ENCODE measurements around the gene PKD2L1. TPM values are rescaled to one million over a fixed set of nuclear protein-coding genes. Genes with fewer than 3 reads are reported as not detected.
"Not testable (repeated sequence)": the region's sequence is repeated elsewhere in the genome, so short reads cannot be mapped to it uniquely, and the experiment has no call there.

The PKD2L1 gene
- total RNA-seq, 2 donors from 2014 or later, result not detected

DNA sequence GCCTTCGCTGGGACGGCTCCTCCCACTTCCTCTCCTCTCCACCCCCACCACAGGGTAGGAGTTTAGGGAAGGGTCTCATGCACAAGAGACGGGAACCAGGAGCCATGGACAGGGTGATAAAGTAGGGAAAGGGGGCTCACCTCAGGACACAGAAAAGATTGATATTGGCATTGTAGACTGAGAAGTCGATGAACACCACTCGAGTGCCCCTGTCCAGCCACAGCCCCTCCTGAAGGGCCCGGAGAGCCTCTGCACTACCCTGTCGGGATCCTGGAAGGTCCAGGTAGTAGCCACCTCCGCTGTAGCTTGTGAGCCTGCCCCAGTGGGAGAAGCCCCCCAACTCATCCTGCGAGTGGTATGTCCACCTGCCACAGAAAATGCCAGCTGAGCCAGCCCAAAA, 32.8 kb downstream of the PKD2L1 start:
- DNase-seq (ENCODE audit: low spot score), result no peak
- intact Hi-C loops (cut with DNase I), result no loop called here

DNA sequence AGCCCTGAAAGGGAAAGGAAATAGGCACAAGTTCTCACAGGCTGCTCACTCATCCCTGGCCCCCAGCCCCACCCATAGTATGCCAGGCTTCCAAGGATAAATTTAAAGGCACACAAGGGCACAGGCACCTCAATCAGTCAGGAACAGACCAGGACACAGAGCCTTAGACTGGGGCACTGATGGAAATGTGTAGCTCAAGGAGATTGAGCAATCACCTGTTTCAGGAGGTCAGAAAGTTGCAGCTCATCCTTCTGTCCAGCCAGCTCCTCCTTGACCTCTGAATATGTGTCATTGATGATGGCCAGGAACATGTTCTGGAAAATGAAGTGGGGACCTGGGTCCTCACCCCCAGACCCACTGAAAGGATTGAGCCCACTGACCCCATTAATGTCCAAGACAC, 37.0 kb downstream of the PKD2L1 start:
- intact Hi-C loops (cut with DNase I), result no loop called here
- no peak for DNase-seq (ENCODE audit: low spot score)

DNA sequence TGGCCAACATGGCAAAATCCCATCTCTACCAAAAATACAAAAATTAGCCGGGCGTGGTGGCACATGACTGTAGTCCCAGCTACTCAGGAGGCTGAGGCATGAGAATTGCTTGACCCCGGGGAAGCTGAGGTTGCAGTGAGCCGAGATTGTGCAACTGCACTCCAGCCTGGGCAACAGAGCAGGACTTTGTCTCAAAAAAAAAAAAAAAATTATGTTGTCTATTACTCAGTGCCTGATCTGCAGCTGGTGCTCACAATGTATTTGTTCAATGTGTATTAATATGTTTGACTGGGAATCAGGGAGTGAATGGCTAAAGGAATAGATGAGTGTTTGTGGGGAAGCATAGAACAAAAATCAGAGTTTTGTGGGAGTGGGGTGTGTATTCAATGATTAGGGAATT, 37.7 kb downstream of the PKD2L1 start:
- intact Hi-C loops (cut with DNase I); DNase-seq (ENCODE audit: low spot score): not testable (repeated sequence)

DNA sequence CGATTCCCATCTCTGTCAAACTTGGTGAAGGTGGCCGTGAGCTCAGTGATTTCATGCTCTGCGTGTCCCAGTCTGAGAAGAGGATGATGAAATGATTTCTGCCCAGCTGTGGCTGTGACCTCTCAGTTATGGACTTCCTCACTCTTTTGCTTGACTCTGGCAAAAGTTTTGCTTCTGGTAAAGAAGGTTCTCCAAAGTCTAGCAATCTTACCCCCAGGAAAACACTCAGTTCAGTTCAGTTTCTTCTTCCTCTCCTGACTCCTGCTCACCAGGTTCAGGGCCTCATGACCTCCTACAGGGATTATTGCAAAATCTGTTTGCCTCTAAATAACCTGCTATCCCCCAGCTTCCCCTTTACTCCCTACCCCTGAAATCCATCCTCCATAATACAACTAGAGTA, 38.7 kb downstream of the PKD2L1 start:
- DNase-seq (ENCODE audit: low spot score), result no peak
- intact Hi-C loops (cut with DNase I), result no loop called here

DNA sequence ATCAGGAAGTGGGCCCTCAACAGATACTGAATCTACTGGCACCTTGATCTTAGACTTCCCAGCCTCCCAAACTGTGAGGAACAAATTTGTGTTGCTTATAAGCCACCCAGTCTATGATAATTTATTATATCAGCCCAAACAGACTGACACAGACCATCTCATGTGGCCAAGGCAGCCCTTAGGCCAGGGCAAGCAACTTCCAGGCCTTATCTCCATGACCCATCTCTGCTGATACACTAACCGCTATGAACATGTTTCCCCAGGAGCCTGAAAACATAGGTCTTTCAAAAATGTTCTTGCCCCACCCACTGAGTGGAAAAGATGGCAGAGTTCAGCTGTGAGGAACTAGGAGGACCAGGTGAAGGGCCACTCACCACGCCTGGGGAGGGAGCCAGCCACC, 40.4 kb downstream of the PKD2L1 start:
- intact Hi-C loops (cut with DNase I), result no loop called here
- no peak for DNase-seq (ENCODE audit: low spot score)

DNA sequence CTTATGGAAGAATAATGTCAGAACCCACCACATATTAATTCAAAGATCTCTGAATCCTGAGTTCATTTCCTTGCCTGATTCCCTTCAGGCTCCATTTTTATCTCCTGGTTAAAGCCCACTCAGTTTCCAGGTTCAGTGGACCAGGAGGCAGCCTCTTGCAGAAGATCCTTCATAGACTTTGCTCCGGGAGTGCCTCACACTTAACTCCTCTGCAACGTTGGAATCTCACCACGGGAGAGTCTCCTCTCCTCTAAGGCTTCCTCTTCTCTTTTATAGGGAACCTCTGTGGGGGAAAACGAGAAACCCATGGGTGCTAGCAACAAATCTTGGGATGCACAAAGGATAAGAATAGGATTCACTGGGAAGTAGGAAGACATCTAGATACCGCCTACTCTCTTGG, 41.8 kb downstream of the PKD2L1 start:
- intact Hi-C loops (cut with DNase I), result no loop called here
- DNase-seq (ENCODE audit: low spot score), result no peak

DNA sequence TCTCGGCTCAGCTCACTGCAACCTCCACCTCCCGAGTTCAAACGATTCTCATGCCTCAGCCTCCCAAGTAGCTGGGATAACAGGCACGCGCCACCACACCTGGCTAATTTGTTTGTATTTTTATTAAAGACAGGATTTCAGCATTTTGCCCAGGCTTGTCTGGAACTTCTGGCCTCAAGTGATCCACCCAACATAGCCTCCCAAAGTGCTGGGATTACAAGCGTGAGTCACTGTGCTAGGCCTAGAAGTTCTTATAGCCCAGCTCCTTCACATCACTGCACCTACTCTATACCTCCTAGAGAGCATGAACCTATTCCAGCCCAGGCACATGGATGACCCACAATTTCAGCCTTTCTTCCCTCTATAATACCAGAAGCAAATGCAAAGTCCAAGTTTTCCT, 42.3 kb downstream of the PKD2L1 start:
- no peak for DNase-seq (ENCODE audit: low spot score)
- intact Hi-C loops (cut with DNase I), result no loop called here

DNA sequence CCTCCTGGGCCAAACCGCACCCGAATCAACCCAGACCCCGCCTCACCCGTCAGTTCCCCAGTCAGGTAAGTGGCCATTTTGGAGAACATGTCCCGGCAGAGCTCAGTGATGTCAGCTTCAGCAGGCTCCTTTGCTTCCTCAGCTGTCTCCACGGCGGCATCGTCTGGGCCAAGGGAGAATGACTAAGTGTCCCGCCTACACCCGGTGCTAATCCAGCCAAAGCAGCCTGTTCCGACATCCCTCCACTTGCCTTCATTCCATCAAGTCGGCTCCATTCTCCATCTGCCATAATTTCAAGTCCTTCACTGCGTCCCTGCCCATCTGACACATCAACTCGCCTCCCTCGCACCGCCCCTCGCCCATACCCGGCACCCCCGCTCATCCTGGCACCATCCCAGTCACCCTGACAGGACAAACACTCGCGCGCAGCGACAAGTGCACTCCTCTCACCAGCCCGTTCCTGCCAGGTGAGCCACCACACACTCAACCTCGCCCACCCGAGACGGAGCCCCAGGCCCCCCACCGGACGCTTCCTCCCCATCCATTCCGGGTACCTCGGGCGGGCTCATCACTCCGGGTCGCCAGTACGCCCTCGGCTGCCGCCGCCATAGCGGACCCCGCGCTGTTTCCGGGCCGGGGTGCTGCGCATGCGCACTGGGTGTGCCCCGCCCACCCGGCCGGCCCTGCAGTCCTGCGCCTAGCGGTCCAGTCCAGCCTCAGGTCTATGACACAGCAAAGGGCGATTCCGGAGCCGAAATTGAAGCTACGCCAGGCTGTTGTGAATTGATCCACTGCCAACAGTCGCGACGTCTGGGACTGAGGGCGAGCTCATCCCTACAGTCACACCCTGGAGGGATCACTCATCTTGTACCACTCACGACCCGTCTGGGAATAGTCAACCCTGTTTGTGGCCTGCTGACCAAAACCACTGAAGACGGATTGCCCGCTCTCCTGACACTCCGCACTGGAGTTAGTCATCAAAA, 43.7 kb downstream of the PKD2L1 start, which contains the start of gene BLOC1S2:
TSS of gene BLOC1S2 (minus strand) at position 630 of the 983 bp plus-strand sequence. CDS start at position 609, 21 bp downstream.
- intact Hi-C loops (cut with DNase I), result no loop called here
- peak; percentile 96 for DNase-seq (ENCODE audit: low spot score)

DNA sequence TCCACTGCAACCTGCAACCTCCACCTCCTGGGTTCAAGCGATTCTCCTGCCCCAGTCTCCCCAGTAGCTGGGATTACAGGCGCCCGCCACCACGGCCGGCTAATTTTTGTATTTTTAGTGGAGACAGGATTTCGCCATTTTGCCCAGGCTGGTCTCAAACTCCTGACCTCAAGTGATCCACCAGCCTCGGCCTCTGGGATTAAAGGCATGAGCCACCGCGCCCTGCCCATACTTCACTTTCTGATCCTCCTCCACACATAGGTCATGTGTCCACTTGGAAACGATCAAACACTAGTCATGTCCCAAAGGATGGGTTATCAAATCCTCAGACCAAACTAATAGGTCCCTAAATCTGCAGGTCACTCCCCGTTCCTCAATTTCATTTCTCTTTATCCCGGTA, 44.7 kb downstream of the PKD2L1 start:
- DNase-seq (ENCODE audit: low spot score); intact Hi-C loops (cut with DNase I): not testable (repeated sequence)

DNA sequence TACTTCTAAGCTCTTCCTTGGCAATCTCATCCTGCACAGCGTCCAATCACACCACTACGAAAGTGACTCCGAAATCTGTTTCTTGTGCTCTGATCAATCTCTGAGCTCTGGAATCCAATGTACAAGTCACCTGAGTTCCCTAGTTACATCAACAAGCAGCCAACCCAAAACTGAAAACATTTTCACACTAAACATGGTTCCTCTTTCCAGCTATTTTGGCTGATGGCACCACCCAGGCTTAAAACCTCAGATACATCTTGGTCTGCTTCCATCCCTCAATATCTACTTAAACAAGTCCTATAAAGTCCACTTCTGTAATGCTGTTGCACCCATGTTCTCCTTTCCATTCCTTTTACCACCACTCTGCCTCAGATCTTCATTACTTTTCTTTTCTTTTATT, 47.1 kb downstream of the PKD2L1 start:
- intact Hi-C loops (cut with DNase I), result no loop called here

DNA sequence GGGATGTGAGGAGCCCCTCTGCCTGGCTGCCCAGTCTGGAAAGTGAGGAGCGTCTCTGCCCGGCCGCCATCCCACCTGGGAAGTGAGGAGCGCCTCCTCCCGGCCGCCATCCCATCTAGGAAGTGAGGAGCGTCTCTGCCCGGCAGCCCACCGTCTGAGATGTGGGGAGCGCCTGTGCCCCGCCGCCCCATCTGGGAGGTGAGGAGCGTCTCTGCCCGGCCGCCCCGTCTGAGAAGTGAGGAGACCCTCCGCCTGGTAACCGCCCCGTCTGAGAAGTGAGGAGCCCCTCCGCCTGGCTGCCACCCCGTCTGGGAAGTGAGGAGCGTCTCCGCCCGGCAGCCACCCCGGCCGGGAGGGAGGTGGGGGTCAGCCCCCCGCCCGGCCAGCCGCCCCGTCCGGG, 53.1 kb downstream of the PKD2L1 start:
- DNase-seq (ENCODE audit: low spot score); intact Hi-C loops (cut with DNase I): not testable (repeated sequence)

More for the DNA sequence above, 47.1 kb downstream of the PKD2L1 start:
- no peak for DNase-seq (ENCODE audit: low spot score)

DNA sequence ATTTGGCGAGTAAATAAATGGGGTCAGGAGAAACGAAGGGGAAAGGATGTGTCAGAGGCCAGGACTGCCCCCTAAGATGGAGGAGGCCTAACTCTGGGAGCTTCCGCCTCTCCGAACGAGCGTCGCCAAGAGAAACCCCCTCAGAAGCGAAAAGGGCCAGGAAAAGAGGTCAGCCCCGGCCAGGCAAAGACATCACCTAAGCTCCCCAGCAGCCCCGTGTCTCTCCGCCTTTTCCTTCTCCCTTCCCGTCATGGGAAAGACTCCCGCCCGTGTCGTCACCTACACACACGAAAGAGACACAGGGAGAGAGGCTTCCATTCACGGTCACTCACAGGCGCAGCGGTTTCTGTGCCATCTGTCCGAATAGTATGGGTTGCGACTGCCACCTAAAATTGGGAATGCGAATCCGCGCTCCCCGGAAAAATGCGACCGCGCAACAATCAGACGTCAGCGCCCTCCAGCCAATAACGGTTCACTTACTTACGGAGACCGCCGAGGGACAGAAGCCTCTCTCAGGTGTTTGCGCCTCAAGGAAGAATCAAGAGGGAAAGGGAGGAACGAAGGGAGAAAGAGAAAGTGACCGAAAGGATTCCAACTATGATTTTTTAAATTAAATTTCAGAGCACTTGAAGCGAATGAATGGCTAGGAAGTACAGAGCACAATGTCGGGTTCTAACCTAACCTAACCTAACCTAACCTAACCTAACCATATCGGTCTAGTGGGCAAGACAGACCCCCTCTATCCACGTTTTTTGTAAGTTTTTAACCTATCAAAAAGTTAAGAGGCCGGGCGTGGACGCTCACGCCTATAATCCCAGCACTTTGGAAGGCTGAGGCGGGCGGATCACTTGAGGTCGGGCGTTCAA, 62.6 kb downstream of the PKD2L1 start, which contains the start of gene CWF19L1:
TSS of gene CWF19L1 (minus strand) at position 400 of the 866 bp plus-strand sequence. CDS start at position 355, 45 bp downstream.
- intact Hi-C loops (cut with DNase I), result no loop called here
- peak; percentile 95 for DNase-seq (ENCODE audit: low spot score)

DNA sequence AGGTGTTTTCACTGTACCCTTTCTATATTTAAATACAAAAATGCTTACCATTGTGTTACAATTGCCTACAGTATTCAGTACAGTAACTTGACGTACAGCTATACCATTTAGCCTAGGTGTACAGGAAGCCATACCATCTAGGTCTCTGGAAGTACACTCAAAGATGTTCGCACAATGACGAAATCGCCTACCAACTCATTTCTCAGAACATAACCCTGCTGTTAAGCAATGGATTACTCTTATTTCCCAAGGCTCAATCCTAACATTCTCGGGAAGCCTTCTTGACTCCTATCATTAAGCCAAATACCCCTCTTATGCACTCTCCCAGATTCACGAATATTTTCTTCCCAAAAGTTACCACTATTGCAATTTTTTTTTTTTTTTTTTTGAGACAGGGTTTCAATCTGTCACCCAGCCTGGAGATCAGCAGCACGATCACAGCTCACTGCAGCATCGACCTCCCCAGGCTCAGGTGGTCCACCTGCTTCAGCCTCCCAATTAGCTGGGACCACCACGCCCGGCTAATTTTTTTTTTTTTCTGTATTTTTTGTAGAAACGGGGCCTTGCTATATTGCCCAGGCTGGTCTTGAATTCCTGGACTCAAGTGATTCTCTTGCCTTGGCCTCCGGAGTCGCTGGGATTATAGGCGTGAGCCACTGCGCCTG, 64.1 kb downstream of the PKD2L1 start:
- intact Hi-C loops (cut with DNase I), result no loop called here
- DNase-seq (ENCODE audit: low spot score), result no peak

DNA sequence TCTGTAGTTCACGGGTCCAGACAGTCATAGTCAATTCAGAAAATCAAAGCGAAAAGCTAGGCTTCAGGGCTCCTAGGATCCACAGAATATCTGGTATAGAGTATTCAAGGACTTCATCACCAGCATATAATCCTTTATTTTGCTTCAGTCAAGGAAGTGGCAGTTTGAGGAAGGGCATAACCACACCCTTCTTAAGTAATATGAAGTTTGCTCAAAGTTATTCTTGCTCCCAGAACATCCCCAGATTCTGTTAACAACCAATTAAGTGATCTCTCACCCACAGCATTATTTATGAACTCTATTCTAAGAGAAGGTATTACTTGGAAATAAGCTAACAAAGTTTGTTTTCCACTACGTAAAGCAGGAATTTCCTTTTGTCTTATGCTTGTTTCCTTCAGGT, 75.8 kb downstream of the PKD2L1 start:
- intact Hi-C loops (cut with DNase I), result no loop called here
- DNase-seq (ENCODE audit: low spot score), result no peak

DNA sequence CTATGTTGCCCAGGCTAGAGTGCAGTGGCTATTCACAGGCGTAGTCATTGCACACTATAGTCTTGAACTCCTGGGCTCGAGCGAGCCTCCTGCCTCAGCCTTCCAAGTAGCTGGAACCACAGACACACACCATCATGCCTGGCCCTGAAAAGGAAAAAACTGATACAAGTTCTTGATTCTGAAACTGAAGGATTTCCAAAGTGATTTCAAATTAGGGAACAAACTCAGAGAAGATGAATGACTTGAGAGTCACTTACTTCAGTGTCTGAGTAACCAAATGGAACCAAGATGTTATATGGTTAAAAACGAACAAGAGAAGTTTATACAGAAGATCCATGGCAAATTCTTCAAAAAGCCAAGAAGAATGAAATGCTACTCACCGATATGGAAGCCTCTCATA, 77.0 kb downstream of the PKD2L1 start:
- DNase-seq (ENCODE audit: low spot score), result no peak
- intact Hi-C loops (cut with DNase I), result no loop called here

DNA sequence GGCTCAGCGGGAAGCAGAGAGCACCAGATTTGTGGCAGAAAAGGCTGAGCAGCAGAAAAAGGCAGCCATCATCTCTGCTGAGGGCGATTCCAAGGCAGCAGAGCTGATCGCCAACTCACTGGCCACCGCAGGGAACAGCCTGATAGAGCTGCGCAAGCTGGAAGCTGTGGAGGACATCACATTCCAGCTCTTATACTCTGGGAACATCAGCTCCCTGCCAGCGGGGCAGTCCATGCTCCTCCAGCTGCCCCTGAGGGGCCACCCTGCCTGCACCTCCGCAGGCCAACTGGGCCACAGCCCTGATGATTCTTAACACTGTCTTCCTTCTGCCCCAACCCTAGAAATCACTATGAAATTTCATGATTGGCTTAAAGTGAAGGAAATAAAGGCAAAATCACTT, 81.2 kb downstream of the PKD2L1 start:
- intact Hi-C loops (cut with DNase I), result no loop called here
- no peak for DNase-seq (ENCODE audit: low spot score)

DNA sequence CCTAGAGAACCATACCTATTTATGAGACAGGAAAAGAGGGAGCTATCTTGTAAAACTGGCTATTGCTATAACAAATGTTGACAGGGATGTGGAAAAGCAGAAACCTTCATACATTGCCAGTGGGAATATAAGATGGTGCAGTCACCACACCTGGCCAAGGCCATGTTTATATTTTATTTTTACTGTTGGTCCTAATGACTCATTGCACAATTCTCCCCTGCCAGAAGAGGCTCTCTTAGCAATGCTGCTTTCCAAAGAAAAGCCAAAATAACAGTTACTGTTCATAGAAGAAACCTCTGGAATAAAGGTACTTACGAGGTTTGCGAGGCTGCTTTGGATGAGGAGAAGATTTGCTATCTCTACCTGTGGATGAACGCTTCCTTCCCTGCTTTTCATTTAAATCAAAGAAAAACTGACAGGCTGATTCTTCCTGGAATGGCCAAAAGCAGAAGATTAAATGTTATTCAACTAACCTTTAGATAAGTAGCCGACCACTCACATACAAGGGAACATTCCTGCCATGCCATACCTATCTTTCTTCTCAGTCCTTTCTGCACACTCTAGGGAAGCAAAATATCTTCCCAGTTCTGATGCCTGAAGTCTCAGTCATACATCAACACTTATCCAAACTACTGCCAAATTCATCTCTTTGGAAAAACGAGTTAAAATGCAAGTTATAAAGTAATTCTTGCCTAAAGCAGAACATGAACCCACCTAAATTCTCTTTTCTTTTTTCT, 84.4 kb downstream of the PKD2L1 start:
- no peak for DNase-seq (ENCODE audit: low spot score)
- intact Hi-C loops (cut with DNase I), result no loop called here

DNA sequence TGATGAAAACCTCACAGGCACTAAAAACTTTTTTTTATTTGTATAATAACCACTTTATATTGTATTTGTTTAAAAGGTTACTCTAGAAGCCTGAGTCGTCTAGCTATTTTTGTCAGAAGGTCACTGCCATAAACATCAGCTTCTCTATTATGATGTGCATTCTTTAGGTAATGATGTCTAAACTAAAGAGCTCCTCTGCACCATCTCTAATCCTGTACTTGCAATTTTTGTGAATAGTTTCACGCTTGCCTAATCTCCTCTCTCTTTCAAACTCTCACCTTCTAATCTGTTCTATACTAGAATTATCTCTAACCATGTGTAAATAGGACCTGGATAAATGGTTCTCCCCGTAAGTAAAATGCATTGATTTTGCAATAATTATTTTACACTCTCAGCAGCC, 90.2 kb downstream of the PKD2L1 start:
- intact Hi-C loops (cut with DNase I), result no loop called here
- DNase-seq (ENCODE audit: low spot score), result no peak

DNA sequence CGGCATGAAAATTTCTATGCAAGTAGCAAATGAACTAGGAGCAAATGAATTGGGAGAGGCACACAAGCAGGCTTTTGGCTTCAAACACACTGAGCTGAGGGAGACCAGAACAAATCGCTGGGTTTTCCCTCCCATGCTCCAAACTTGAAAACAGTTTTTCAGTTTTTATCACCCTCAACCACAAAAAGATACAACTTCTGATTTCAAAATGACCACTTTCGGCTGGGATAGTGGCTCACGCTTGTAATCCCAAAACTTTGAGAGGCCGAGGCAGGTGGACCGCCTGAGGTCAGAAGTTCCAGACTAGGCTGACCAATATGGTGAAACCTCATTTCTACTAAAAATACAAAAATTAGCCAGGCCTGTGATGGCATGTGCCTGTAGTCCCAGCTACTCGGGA, 91.6 kb downstream of the PKD2L1 start:
- intact Hi-C loops (cut with DNase I), result no loop called here

More for the DNA sequence above, 91.6 kb downstream of the PKD2L1 start:
- no peak for DNase-seq (ENCODE audit: low spot score)
